ENCODE data around the gene NME3. TPM values are rescaled to one million over a fixed set of nuclear protein-coding genes. Genes with fewer than 3 reads are reported as not detected.
"Not testable (repeated sequence)": the region's sequence is repeated elsewhere in the genome, so short reads cannot be mapped to it uniquely, and the experiment has no call there.

Gene NME3
- 16.5 and 28.0 TPM in 2 replicates for total RNA-seq (2014; rRNA removed; shearing (Covaris generic))

DNA sequence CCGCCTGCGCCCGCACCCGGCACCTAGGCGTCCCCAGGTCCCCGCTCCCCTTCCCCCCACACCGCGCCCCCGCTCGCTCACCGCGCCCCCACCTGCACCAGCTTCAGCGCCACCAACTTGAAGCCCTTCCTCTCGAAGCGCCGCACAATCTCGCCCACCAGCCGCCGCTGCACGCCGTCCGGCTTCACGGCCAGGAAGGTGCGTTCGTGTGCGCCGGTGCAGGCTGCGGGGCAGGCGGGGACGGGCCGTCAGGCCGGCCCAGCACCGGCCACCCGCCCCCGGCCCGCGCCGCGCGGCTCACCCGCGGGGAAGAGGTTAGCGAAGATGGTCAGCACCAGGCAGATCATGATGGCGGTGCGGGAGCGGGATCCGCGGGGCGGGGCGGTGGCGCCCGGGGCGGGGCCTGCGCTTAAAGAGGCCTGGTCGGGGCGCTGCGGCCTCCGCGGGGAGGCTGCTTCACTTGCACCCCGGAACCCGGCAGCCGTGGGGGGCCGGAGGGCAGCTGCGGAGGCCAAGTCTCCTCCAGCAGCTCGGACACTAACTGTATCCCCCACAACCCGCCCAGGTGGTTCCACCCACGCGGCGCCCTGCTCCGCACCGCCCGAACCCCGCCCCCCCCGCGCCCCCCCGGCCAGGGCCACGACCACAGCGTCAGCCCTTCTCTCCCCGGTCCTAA is at the start of gene NME3:
Gene NME3 (minus strand): TSS at position 356 of the 676 bp plus-strand sequence. CDS start 9 bp downstream, at position 347.
- DNase-seq (ENCODE audit: low read depth): peak; percentile 71

- no peak for DNase-seq (ENCODE audit: low read depth)
These were observed 49.6 kb upstream of the NME3 start for GRCh38 chr16:1820946-1821290.

- DNase-seq (ENCODE audit: low read depth): no peak
These were observed 49.0 kb upstream of the NME3 start for GRCh38 chr16:1820096-1820945.

GRCh38 chr16:1819611-1820010 is 48.3 kb upstream of the NME3 start:
- DNase-seq (ENCODE audit: low read depth): no peak

DNA sequence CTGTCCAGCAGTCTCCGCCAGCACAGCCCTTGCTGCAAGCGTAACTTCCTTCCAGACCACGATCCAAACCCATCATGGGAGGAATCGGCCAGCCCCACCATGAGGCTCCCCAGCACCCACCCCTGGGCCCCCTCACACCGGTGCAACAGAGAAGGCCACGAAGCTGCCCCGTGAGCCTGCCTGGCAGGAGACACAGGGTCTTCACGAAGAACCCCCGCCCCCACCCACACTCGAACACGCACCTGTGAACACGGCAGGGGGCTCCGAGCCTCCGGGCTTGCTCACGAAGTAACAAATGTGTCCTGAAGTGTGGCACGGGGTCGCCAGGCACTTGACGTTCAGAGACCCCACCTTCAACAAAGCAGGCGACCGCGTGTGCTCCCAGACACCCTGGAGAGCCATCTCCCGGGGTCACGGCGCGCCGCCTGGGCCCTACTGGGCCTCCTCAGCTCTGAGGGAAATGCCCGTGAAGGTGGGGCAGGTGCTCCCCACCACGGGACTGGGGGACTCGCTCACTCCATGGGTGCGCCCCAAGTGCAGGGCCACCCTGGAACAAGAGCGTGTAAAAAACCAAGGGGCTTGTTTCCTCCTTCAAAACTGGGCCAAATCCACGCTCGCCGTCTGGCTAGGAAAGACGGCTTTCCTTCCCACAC is 47.7 kb upstream of the NME3 start:
- no peak for DNase-seq (ENCODE audit: low read depth)

GRCh38 chr16:1818204-1818872 is 47.0 kb upstream of the NME3 start:
- no peak for DNase-seq (ENCODE audit: low read depth)

- DNase-seq (ENCODE audit: low read depth): no peak
These were observed 46.4 kb upstream of the NME3 start for GRCh38 chr16:1817716-1818115.

GRCh38 chr16:1817276-1817589 is 45.9 kb upstream of the NME3 start:
- no peak for DNase-seq (ENCODE audit: low read depth)

GRCh38 chr16:1816396-1817275 is 45.3 kb upstream of the NME3 start:
- DNase-seq (ENCODE audit: low read depth): no peak

DNA sequence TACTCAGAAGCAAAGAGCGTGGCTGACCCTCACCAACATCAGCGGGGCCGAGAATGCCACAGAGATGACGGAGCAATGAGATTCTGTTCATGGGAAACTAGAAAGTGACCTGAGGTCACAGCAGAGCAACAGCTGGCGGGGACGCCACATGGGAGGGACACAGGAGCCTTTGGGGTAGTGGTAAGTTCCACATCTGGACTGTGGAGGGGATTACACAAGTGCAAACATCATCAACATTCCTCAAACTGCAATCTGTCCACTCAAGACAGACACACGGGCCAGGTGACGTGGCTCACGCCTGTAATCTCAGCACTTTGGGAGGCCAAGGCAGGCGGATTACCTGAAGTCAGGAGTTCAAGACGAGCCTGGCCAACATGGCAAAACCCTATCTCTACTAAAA is 44.1 kb upstream of the NME3 start:
- DNase-seq (ENCODE audit: low read depth): no peak

GRCh38 chr16:1812732-1813163 is 41.4 kb upstream of the NME3 start:
- peak; percentile 55 for DNase-seq (ENCODE audit: low read depth)

DNA sequence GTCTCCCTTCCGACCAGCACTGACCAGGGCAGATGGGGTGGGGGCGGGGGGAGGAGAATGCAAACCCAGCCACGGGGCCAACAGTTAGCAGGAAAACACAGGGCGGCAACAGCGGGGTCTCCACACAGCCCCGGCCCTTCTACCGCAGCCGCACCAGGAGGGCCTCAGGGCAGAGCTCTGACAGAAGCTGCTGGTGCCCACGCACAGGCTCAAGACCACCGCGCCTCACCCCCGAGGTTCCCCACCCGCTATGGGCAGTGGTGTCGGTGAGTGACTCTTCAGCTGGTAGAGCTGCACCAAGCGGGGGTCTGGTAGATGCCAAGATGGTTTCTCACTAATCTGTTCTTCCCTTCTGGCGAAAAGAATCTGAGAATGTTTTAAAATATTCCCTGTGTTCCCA is 39.2 kb upstream of the NME3 start:
- DNase-seq (ENCODE audit: low read depth): no peak

DNA sequence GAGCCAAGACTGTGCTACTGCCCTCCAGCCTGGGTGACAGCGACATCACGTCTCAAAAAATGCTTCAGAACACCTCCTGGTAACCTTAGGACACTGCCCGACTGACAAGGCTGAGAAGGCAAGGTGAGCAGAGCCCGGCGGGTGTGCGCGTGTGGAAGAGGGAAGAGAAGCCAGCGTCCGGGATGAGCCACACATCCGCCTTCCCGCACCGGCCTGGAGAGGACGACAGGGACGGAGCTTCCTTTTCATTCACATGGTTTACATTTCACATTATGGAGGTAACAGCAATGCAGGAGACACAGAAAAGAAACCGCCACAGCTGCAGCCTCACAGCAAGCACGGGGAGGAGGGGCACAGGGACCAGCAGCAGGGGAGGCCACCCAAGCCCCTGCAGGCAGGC is 38.8 kb upstream of the NME3 start:
- DNase-seq (ENCODE audit: low read depth): no peak

- no peak for DNase-seq (ENCODE audit: low read depth)
These were observed 38.0 kb upstream of the NME3 start for GRCh38 chr16:1809281-1809801.

- no peak for DNase-seq (ENCODE audit: low read depth)
These were observed 37.3 kb upstream of the NME3 start for GRCh38 chr16:1808691-1809090.

GRCh38 chr16:1807626-1808025 is 36.3 kb upstream of the NME3 start:
- no peak for DNase-seq (ENCODE audit: low read depth)

DNA sequence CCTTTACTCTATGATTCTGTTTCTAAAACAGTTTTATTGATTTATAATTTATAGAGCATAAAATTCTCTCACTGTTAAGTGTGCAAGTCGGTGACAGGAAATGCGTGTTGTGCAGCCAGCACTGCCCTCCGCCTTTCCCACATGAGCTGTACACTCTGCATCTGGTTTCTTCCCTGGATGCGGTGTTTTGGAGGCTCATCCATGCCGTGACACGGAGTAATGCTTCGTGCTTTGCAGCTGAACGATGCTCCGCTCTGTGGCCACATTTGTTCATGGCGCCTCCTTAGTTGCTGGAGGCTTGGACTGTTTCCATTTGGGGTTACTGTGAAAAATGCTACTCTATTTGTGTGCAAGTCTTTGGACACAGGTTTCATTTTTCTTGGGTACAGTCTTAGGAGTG is 29.4 kb upstream of the NME3 start:
- no peak for DNase-seq (ENCODE audit: low read depth)

DNA sequence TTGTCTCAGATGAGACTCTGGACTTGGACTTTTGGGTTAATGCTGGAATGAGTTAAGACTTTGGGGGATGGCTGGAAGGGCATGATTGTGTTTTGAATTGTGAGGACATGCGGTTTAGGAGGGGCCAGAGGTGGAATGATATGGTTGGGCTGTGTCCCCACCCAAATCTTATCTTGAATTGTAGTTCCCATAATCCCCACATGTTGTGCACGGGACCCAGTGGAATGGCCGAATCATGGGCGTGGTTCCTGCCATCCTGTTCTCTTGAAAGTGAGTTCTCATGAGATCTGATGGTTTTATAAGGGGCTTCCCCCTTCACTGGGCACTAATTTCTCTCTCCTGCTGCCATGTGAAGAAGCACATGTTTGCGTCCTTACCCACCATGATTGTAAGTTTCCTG is 27.9 kb upstream of the NME3 start:
- not testable (repeated sequence) for DNase-seq (ENCODE audit: low read depth)

GRCh38 chr16:1794908-1795666 is 23.7 kb upstream of the NME3 start:
- DNase-seq (ENCODE audit: low read depth): no peak

- DNase-seq (ENCODE audit: low read depth): no peak
These were observed 23.0 kb upstream of the NME3 start for GRCh38 chr16:1794221-1794871.
